GM12878 (cell line): Measurements from ENCODE around the gene PCSK9. TPM values are rescaled to one million over a fixed set of nuclear protein-coding genes. Genes with fewer than 3 reads are reported as not detected.

Experiments
- ATAC-seq: fragments of 200-7000 bp; cut with Tn5 transposase; 3 replicates; pipeline ENCODE4 v1.9.1; 2020; ENCODE audit warnings: mild to moderate bottlenecking, moderate library complexity
- BruUV-seq: library from RNA; stranded (reverse); fragments of 400-500 nt; replicated peaks from 2 replicates; lab custom pipeline; 2021; lab: Mats Ljungman, UMichigan
- CTCF ChIA-PET: fragments of 300-600 bp; sonication (Branson Sonifier 250); formaldehyde crosslinking; extraction: SDS; loops from one replicate; lab custom pipeline; 2021; ENCODE audit warnings: inconsistent platforms; lab: Yijun Ruan, JAX
- POLR2A ChIA-PET: fragments of 350-600 bp; formaldehyde crosslinking; extraction: SDS; loops from one replicate; lab custom pipeline; 2021; ENCODE audit warnings: inconsistent platforms; lab: Charles Lee
- RAD21 ChIA-PET: fragments of 300-600 bp; sonication (Branson Sonifier 250); formaldehyde crosslinking; loops from one replicate; lab custom pipeline; 2023; ENCODE audit warnings: antibody characterized with exemption; ENCODE audit not compliant: unreplicated experiment; lab: Charles Lee
- SMC1A ChIA-PET: fragments of 300-600 bp; sonication (Branson Sonifier 250); formaldehyde crosslinking; loops from one replicate; lab custom pipeline; 2023; ENCODE audit not compliant: unreplicated experiment, uncharacterized antibody; lab: Charles Lee
- DNase-seq: peaks from one replicate; pipeline ENCODE4 v3.0.0-alpha.2; 2011; ENCODE audit warnings: low read depth, low spot score
- FAIRE-seq: peaks from 3 replicates; lab custom pipeline; 2011; peaks lifted over from hg19 to GRCh38; lab: Jason Lieb, UNC
- H2AFZ ChIP-seq: 2 replicates; pipeline ENCODE4 v1.6.0; 2011; ENCODE audit warnings: low read depth, low read length, control low read depth; ENCODE audit not compliant: control insufficient read depth
- H3K27ac ChIP-seq: 2 replicates; pipeline ENCODE4 v1.5.1; 2011; ENCODE audit warnings: control low read depth; ENCODE audit not compliant: control insufficient read depth, insufficient read depth
- H3K27me3 ChIP-seq, 2 experiments: replicated peaks in 1 of 2; 2 replicates each; pipeline versions ENCODE4 v1.6.0 to v1.6.1; 2011; ENCODE audit warnings: low read length in 1 of 2; ENCODE audit not compliant: control insufficient read depth in 2 of 2, insufficient read depth in 2 of 2
- H3K36me3 ChIP-seq, 2 experiments: 2 replicates each; pipeline ENCODE4 v1.5.1; 2011; ENCODE audit warnings: low read length in 1 of 2; ENCODE audit not compliant: control insufficient read depth in 2 of 2, insufficient read depth in 2 of 2
- H3K4me1 ChIP-seq: 2 replicates; pipeline ENCODE4 v1.6.1; 2011; ENCODE audit warnings: mild to moderate bottlenecking, low read length, moderate library complexity, mixed read lengths; ENCODE audit not compliant: control insufficient read depth, insufficient read depth
- H3K4me2 ChIP-seq: 2 replicates; pipeline ENCODE4 v1.6.0; 2011; ENCODE audit warnings: control low read depth; ENCODE audit not compliant: control insufficient read depth, insufficient read depth
- H3K4me3 ChIP-seq: fragments of 200-600 bp; sonication (generic); 2 replicates; pipeline ENCODE4 v1.5.1; 2016
- H3K79me2 ChIP-seq: 2 replicates; pipeline ENCODE4 v1.6.0; 2011; ENCODE audit warnings: low read length; ENCODE audit not compliant: control insufficient read depth, insufficient read depth
- H3K9ac ChIP-seq: 2 replicates; pipeline ENCODE4 v1.8.0; 2011; ENCODE audit warnings: low read length, control low read depth, mixed read lengths; ENCODE audit not compliant: control insufficient read depth, insufficient read depth
- H3K9me3 ChIP-seq: replicated peaks from 3 replicates; pipeline ENCODE4 v1.5.1; 2011; ENCODE audit warnings: mild to moderate bottlenecking, low read length; ENCODE audit not compliant: control insufficient read depth, insufficient read depth
- H4K20me1 ChIP-seq: 2 replicates; pipeline ENCODE4 v1.6.0; 2011; ENCODE audit not compliant: control insufficient read depth, insufficient read depth
- ATF7 ChIP-seq: fragments of 450-650 bp; IDR thresholded peaks from 2 replicates; pipeline ENCODE4 v1.6.1; 2016; ENCODE audit warnings: low read depth, mild to moderate bottlenecking
- CEBPB ChIP-seq, 2 experiments: fragments of 150-350 bp in 1 of 2; IDR thresholded peaks; 2 replicates each; pipeline ENCODE4 v1.6.1; 2012 to 2014; ENCODE audit warnings: low read depth in 2 of 2, low read length in 2 of 2, borderline replicate concordance in 1 of 2, inconsistent platforms in 1 of 2
- ESRRA ChIP-seq: IDR thresholded peaks from 2 replicates; pipeline ENCODE4 v1.6.1; 2012; ENCODE audit warnings: mild to moderate bottlenecking, low read length, improper control_type of control experiment
- NR2C2 ChIP-seq: IDR thresholded peaks from 2 replicates; pipeline ENCODE4 v1.6.1; 2011; ENCODE audit warnings: borderline replicate concordance, low read depth; ENCODE audit not compliant: control insufficient read depth, insufficient read length
- POLR2A ChIP-seq: IDR thresholded peaks from 2 replicates; pipeline ENCODE4 v1.6.1; 2011; ENCODE audit warnings: low read depth, mild to moderate bottlenecking, low read length
- SUPT20H ChIP-seq: IDR thresholded peaks from 2 replicates; pipeline ENCODE4 v1.6.1; 2011; ENCODE audit warnings: low read depth, mild to moderate bottlenecking, low read length, moderate library complexity, borderline replicate concordance; ENCODE audit not compliant: control insufficient read depth
- TBL1XR1 ChIP-seq: IDR thresholded peaks from 2 replicates; pipeline ENCODE4 v1.6.1; 2012; ENCODE audit warnings: low read depth, low read length, improper control_type of control experiment
- WGBS: methylation state at CpG from one replicate; pipeline ENCODE4 v1.1.6; 2016; ENCODE audit warnings: low lambda C conversion rate; ENCODE audit not compliant: insufficient replicate concordance, insufficient coverage; ENCODE audit errors: missing lambda C conversion rate; 5-methylcytosine and 5-hydroxymethylcytosine counted together
- in situ Hi-C: fragments of 300-500 bp; cut with MboI; formaldehyde crosslinking; loops from 9 replicates; pipeline ENCODE4 v1.14.3; 2018; ENCODE audit warnings: mixed read lengths
- intact Hi-C: fragments of 100-400 bp; cut with micrococcal nuclease; formaldehyde crosslinking; loops from one replicate; pipeline ENCODE4 v1.14.2; 2022; ENCODE audit not compliant: unreplicated experiment
- polyA plus RNA-seq, 11 experiments: library from polyadenylated mRNA; depleted of rRNA in 4 of 11; unstranded in 6 of 11; stranded (reverse) in 5 of 11; fragments of >200 nt; fragmentation: Nextera tagmentation in 4 of 11; fragmentation: Illumina TruSeq in 1 of 11; extraction: Ambion mirVana in 4 of 11; extraction: Trizol in 1 of 11; gene quantifications; 1 replicate in 1 of 11; 2 replicates in 10 of 11; pipeline versions ENCODE4 v1.2.1 to v1.2.3, GENCODE V29; 2011 to 2016; ENCODE audit warnings: inconsistent platforms in 2 of 11, missing spikeins in 2 of 11, low read depth in 1 of 11
- total RNA-seq, 4 experiments: library from RNA; depleted of rRNA in 3 of 4; stranded (reverse); fragments of >200 nt in 3 of 4; fragmentation: Illumina TruSeq in 1 of 4; extraction: Trizol in 1 of 4; gene quantifications; 2 replicates each; pipeline versions ENCODE4 v1.2.1 to v1.2.3, GENCODE V29; 2013 to 2021

Gene PCSK9
- total and polyA plus RNA-seq, 10 of the 15 experiments (the other 5 are each of a cell fraction or from before 2014, with no cell fraction given): 0.03 to 0.15 TPM; not detected in 8

- TF ChIP-seq ESRRA (no peak), SUPT20H (no peak)
Measured at GRCh38 chr1:55052221-55053142, 13.1 kb downstream of the PCSK9 start (continued).

- H3K9ac ChIP-seq: no peak overlapping the region
- H3K4me1 ChIP-seq: no peaks in the 10 kb centered on the region
- peaks cover 3 to 5% of the 10 kb centered on the region in 2 experiments; a peak in 3 of 4 replicates for H3K27me3 ChIP-seq
- H3K4me2 ChIP-seq: no peak overlapping the region
- ChIA-PET POLR2A (no interaction called here), SMC1A (no interaction called here), CTCF (no interaction called here), RAD21 (no interaction called here)
- no peaks in the 10 kb centered on the region for H3K79me2 ChIP-seq
- H3K36me3 ChIP-seq: no peaks in the 10 kb centered on the region
- no peak for FAIRE-seq
- H3K4me3 ChIP-seq: no peak overlapping the region
- BruUV-seq: no TSS peak
- no peak for ATAC-seq
- H3K9me3 ChIP-seq: no peaks in the 10 kb centered on the region
- H4K20me1 ChIP-seq: no peaks in the 10 kb centered on the region
- WGBS: 12% methylated on average over 7 of the region's 7 CpGs
- no peak overlapping the region for H2AFZ ChIP-seq
- no peak for TF ChIP-seq TBL1XR1
- no peak for TF ChIP-seq CEBPB (IDR thresholded peaks at IDR 0.05; ENCODE audit: borderline replicate concordance in 1 of 2, low read depth in 2 of 2, low read length in 2 of 2)
- TF ChIP-seq ATF7: no peak
- TF ChIP-seq NR2C2: no peak
- TF ChIP-seq POLR2A: no peak
- H3K27ac ChIP-seq: no peak overlapping the region
- in situ Hi-C loops (no loop called here), intact Hi-C loops (no loop called here)
- no peak for DNase-seq
Measured at GRCh38 chr1:55053265-55053954, 14.1 kb downstream of the PCSK9 start.
